Measurements from ENCODE around the gene ZNF487.

The ZNF487 gene

GRCh38 chr10:43396061-43396927 lies 40.6 kb upstream of the ZNF487 start (continued):
- TF ChIP-seq ZBTB11 (tag by site-specific recombination; conservative IDR thresholded peaks at IDR 0.05; ENCODE audit: low read depth): peak; percentile 75
- no peak for TF ChIP-seq ZNF239 (tag by site-specific recombination; IDR thresholded peaks at IDR 0.05)
- TF ChIP-seq ZNF248 (tag by site-specific recombination; IDR thresholded peaks at IDR 0.05): no peak
- TF ChIP-seq ZNF335 (tag by site-specific recombination; conservative IDR thresholded peaks at IDR 0.05): peak; percentile 48
- no peak for TF ChIP-seq ZNF600 (tag by site-specific recombination; IDR thresholded peaks at IDR 0.05)
- TF ChIP-seq ZNF843 (tag by site-specific recombination; IDR thresholded peaks at IDR 0.05): no peak
- TF ChIP-seq GLIS2 (tag by site-specific recombination; IDR thresholded peaks at IDR 0.05): 0 out of 2 replicates have a peak, but pooled peaks have one; percentile 1
- TF ChIP-seq ZNF138 (tag by site-specific recombination; IDR thresholded peaks at IDR 0.05; ENCODE audit: borderline replicate concordance): no peak
- no peak for TF ChIP-seq ZNF157 (tag by site-specific recombination; IDR thresholded peaks at IDR 0.05)
- TF ChIP-seq ZNF175 (tag by site-specific recombination; IDR thresholded peaks at IDR 0.05): no peak
- TF ChIP-seq ZNF777 (tag by site-specific recombination; IDR thresholded peaks at IDR 0.05; ENCODE audit: borderline replicate concordance): no peak
- 0 out of 2 replicates have a peak, but pooled peaks have one; percentile 7 for TF ChIP-seq ZNF16 (tag by site-specific recombination; IDR thresholded peaks at IDR 0.05; ENCODE audit: low read depth)
- no peak for TF ChIP-seq ZNF518A (tag by site-specific recombination; conservative IDR thresholded peaks at IDR 0.05; ENCODE audit: low read depth)
- TF ChIP-seq ZNF169 (tag by site-specific recombination; IDR thresholded peaks at IDR 0.05): no peak
- no peak for TF ChIP-seq ZNF133 (tag by site-specific recombination; IDR thresholded peaks at IDR 0.05)
- TF ChIP-seq ZNF426 (tag by site-specific recombination; IDR thresholded peaks at IDR 0.05): no peak
- TF ChIP-seq TSHZ1 (tag by site-specific recombination; IDR thresholded peaks at IDR 0.05; ENCODE audit: borderline replicate concordance): no peak
- TF ChIP-seq ZNF488 (tag by site-specific recombination; IDR thresholded peaks at IDR 0.05): no peak
- TF ChIP-seq ZNF416 (tag by site-specific recombination; IDR thresholded peaks at IDR 0.05): no peak
- no peak for TF ChIP-seq ZNF76 (tag by site-specific recombination; IDR thresholded peaks at IDR 0.05; ENCODE audit: borderline replicate concordance, low read depth)
- no peak for TF ChIP-seq ZNF785 (tag by site-specific recombination; IDR thresholded peaks at IDR 0.05)
- TF ChIP-seq KLF7 (tag by site-specific recombination; IDR thresholded peaks at IDR 0.05; ENCODE audit: borderline replicate concordance): no peak
- TF ChIP-seq ZNF561 (tag by site-specific recombination; IDR thresholded peaks at IDR 0.05; ENCODE audit: borderline replicate concordance): peak; percentile 52; the same call in 1 of the 2 replicates
- TF ChIP-seq ZNF501 (tag by site-specific recombination; IDR thresholded peaks at IDR 0.05): no peak
- TF ChIP-seq ZNF571 (tag by site-specific recombination; IDR thresholded peaks at IDR 0.05): no peak
- no peak for TF ChIP-seq ZBTB48 (tag by site-specific recombination; IDR thresholded peaks at IDR 0.05)
- TF ChIP-seq SP2 (tag by site-specific recombination; IDR thresholded peaks at IDR 0.05): peak; percentile 49

All from HEK293 (cell line).